Aorta (tissue), 5 donors: ENCODE measurements around the gene EPB41L2. TPM values are rescaled to one million over a fixed set of nuclear protein-coding genes. Genes with fewer than 3 reads are reported as not detected.
"Not testable (repeated sequence)": the region's sequence is repeated elsewhere in the genome, so short reads cannot be mapped to it uniquely, and the experiment has no call there.

Source experiments
- ATAC-seq: fragments of 200-7000 bp; cut with Tn5 transposase; one replicate; pipeline ENCODE4 v1.9.1; 2022; ENCODE audit warnings: moderate library complexity; ENCODE audit not compliant: low FRiP score
- DNase-seq, 2 donors: peaks; one replicate each; pipeline ENCODE4 v3.0.0-alpha.2; 2020
- H3K27ac ChIP-seq, 2 donors: one replicate each; pipeline ENCODE4 v1.5.1; 2013; ENCODE audit warnings: low read length in 2 of 2, mild to moderate bottlenecking in 2 of 2, moderate library complexity in 2 of 2, control low read depth in 1 of 2, inconsistent platforms in 1 of 2, low read depth in 1 of 2
- H3K27me3 ChIP-seq, 2 donors: one replicate each; pipeline ENCODE4 v1.6.1; 2013; ENCODE audit warnings: control low read depth in 1 of 2, low read length in 1 of 2, mild to moderate bottlenecking in 1 of 2, moderate library complexity in 1 of 2; ENCODE audit not compliant: insufficient read depth in 2 of 2, control insufficient read depth in 1 of 2
- H3K36me3 ChIP-seq, 2 donors: one replicate each; pipeline ENCODE4 v1.6.1; 2013; ENCODE audit warnings: control low read depth in 1 of 2, low read length in 1 of 2, mild to moderate bottlenecking in 1 of 2; ENCODE audit not compliant: insufficient read depth in 2 of 2, control insufficient read depth in 1 of 2
- H3K4me1 ChIP-seq, 2 donors: one replicate each; pipeline ENCODE4 v1.6.1; 2013; ENCODE audit warnings: low read length in 2 of 2, control low read depth in 1 of 2, mild to moderate bottlenecking in 1 of 2, moderate library complexity in 1 of 2; ENCODE audit not compliant: insufficient read depth in 2 of 2, control insufficient read depth in 1 of 2
- H3K4me3 ChIP-seq, 2 donors: one replicate each; pipeline ENCODE4 v1.5.1; 2013; ENCODE audit warnings: low read length in 2 of 2, control low read depth in 1 of 2, mild to moderate bottlenecking in 1 of 2
- H3K9me3 ChIP-seq: one replicate; pipeline ENCODE4 v1.6.1; 2013; ENCODE audit warnings: mild to moderate bottlenecking, low read length; ENCODE audit not compliant: control insufficient read depth
- WGBS, 2 donors: extraction: QIAGEN DNeasy Blood & Tissue Kit; methylation state at CpG; one replicate each; pipeline ENCODE4 v1.1.7; 2013; 5-methylcytosine and 5-hydroxymethylcytosine counted together
- intact Hi-C, 2 donors: fragments of 100-400 bp; cut with DNase I; formaldehyde crosslinking; loops; one replicate each; pipeline versions ENCODE4 v1.14.2 to v1.15.0; 2022
- polyA plus RNA-seq, 2 donors: library from polyadenylated mRNA; stranded (reverse); fragments of 200-250 nt; gene quantifications; one replicate each; pipeline ENCODE4 v1.2.3, GENCODE V29; 2013
- total RNA-seq, 2 donors: library from RNA; stranded (reverse); fragmentation: NEBNext Ultra II Directional; extraction: Animal tissue kit (Norgen Biotek cat#: 25700); gene quantifications; one replicate each; pipeline ENCODE4 v1.2.1, GENCODE V29; 2021
- donor health status: healthy with polysubstance abuse.
- donor health status: Bipolar disorder and iron deficiency.
- donor health status: DM: no; HTN: no; CAD: no.
- donor health status: DM: no; HTN: no; CAD: no.
- donor health status: DM: yes; HTN: yes; CAD: no.

The EPB41L2 gene
- total and polyA plus RNA-seq, 4 donors, result 36.1 to 340 (median 118) TPM

DNA sequence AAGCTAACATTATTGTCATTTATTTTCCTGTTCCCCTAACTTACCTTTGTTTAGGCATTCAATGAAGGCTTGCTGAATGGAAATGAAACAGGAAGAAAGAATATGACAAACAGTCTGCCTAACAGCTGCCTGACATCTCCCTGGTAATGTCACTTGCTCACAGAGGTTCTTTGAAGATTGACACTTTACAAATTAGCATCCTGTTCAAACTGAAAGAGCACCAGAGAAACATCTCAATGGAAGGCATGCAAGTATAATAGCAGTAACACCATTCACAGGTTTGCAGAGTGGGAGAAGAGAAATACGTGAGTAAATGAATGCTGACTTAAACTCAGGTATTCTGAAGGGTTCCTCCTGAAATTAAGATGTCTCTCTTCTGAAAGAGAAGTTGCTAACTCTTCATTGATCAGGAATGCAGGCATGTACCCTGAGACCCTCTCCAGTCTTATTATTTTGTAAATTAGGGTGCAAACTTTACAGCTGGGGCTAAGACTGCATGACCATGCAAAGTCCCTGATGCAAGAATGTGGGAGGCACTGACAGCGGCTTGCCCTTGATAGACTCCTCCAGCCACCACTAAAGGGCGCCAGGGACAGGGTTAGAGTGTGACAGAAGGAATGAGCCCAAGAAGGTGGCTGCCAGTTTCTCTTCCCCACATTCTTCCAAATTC is 237.1 kb downstream of the EPB41L2 start:
- Histone ChIP-seq H3K27ac (no peak overlapping the region), H3K36me3 (no peaks in the 10 kb centered on the region), H3K9me3 (no peaks in the 10 kb centered on the region), H3K27me3 (no peaks in the 10 kb centered on the region), H3K4me3 (no peak overlapping the region), H3K4me1 (no peaks in the 10 kb centered on the region)
- intact Hi-C loops, result no loop called here
- no peak for DNase-seq
- WGBS, 2 donors, result 64 to 66% methylated on average over 3 of the region's 3 CpGs
- no peak for ATAC-seq

DNA sequence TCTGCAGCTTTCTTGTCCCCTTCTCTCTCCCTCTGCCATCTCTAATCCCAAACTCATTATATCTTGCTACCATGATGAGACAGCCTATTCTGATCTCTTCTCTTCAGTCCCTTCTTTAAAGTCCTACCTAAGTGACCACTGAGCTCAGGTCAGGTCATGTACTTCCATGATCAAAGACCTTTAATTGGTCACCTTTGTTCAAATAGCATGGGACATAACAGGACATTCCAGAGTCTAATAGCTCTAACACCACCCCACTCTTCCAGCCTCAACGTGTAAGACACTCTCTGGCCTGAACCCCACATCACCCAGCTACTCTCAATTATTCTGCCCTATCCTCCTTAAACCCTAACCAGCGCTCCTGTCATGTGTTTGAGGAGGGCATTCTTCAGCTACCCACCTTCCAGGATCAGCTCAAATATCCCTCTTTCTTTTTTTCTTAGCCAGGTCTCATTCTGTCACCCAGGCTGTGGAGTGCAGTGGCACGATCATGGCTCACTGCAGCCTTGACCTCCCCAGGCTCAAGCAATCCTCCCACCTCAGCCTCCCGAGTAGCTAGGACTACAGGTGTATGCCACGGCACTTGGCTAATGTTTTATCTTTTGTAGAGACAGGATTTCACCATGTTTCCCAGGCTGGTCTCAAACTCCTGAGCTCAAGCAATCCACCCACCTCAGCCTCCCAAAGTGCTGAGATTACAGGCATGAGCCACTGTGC is 237.9 kb downstream of the EPB41L2 start:
- intact Hi-C loops, result no loop called here
- H3K27me3 ChIP-seq, result no peaks in the 10 kb centered on the region
- 83 to 84% methylated on average over 5 of the region's 5 CpGs for WGBS, 2 donors
- DNase-seq, result no peak
- no peaks in the 10 kb centered on the region for H3K4me1 ChIP-seq
- no peak for ATAC-seq
- no peak overlapping the region for H3K27ac ChIP-seq
- no peak overlapping the region for H3K4me3 ChIP-seq
- H3K36me3 ChIP-seq, result no peaks in the 10 kb centered on the region
- no peaks in the 10 kb centered on the region for H3K9me3 ChIP-seq

DNA sequence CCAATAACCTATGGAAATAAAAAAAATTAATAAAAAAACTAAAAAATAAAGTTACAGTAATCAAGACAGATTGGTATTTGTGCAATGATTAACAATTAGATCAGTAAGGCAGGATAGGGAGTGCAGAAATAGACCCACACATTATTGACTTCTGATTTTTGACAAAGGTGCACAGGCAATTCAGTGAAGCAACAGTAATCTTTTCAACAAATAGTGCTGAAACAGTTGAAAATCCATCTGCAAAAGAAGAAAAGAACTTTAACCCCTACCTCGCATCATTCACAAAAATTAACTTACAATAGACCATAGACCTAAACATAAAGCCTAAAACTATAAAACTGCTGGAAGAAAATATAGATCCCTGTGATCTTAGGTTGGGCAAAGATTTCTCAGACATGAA is 240.3 kb downstream of the EPB41L2 start:
- Histone ChIP-seq H3K27ac (no peak overlapping the region), H3K4me3 (no peak overlapping the region), H3K9me3 (no peaks in the 10 kb centered on the region), H3K4me1 (no peaks in the 10 kb centered on the region), H3K36me3 (no peaks in the 10 kb centered on the region), H3K27me3 (no peaks in the 10 kb centered on the region)
- ATAC-seq (no peak), DNase-seq (no peak)
- WGBS, 2 donors, result 88 to 97% methylated on average over 1 of the region's 1 CpG
- intact Hi-C loops, result no loop called here

DNA sequence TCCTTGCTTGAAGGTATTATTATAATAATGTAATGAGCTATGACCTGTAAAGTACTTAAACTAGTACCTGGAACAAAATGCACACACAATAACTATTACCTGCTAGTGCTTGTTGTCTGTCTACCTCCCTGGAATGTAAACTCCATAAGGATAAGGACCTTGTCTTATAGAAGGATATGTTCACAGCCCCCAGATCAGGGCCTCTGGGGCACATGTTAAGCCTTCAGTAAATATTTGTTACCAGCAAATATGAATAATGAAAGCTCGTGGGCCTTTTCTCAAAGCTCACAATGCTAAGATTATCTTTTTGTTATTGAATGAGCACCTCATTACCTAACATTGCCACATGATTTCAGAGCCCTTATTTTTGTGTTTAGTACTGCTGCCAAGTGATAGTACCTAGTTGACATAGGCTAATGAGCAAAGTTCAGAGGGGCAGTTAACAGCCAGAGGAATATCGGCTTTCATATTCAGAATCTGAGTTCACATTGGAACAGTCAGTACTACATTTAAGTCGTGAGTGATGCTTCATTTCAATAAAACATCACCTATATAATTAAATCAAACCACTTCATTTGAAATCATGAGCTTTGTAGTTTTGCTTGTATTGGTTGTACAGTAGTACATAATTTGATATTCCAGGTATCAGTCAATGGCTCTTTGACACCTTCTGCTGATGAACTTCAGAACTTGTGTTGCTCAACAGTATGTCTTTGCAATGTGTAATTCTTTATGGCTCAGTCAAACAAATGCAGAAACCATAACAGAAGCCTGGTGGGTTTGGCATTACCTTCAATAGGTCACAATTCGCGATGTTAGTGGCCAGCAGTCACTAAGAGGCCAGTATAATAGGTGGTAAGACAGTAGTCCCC is 247.6 kb downstream of the EPB41L2 start:
- Histone ChIP-seq H3K4me3 (no peak overlapping the region), H3K36me3 (no peaks in the 10 kb centered on the region), H3K27ac (no peak overlapping the region), H3K4me1 (no peaks in the 10 kb centered on the region), H3K27me3 (no peaks in the 10 kb centered on the region), H3K9me3 (no peaks in the 10 kb centered on the region)
- no peak for DNase-seq
- intact Hi-C loops, result no loop called here
- no peak for ATAC-seq
- WGBS, 2 donors, result 74 to 90% methylated on average over 5 of the region's 5 CpGs

DNA sequence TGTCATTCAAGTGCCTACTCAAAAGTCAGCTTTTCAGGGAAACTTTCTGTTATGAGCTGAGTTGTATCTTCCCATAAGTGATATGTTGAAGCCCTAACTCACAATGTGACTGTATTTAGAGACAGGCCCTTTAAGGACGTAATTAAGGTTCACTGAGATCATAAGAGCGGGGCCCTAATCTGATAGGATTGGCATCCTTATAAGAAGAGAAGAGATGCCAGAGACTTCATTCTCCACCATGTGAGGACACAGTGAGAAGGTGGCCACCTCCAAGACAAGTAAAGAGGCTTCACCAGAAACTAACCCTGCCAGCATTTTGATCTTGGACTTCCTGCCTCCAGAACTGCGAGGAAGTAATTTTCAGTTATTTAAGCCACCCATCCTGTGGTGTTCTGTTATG is 248.5 kb downstream of the EPB41L2 start:
- no peak for DNase-seq
- H3K4me3 ChIP-seq, result no peak overlapping the region
- H3K9me3 ChIP-seq, result no peaks in the 10 kb centered on the region
- 94% methylated on average over 3 of the region's 3 CpGs for WGBS, 2 donors
- H3K36me3 ChIP-seq, result no peaks in the 10 kb centered on the region
- H3K27me3 ChIP-seq, result no peaks in the 10 kb centered on the region
- H3K27ac ChIP-seq, result no peak overlapping the region
- intact Hi-C loops, result no loop called here
- no peaks in the 10 kb centered on the region for H3K4me1 ChIP-seq
- no peak for ATAC-seq

DNA sequence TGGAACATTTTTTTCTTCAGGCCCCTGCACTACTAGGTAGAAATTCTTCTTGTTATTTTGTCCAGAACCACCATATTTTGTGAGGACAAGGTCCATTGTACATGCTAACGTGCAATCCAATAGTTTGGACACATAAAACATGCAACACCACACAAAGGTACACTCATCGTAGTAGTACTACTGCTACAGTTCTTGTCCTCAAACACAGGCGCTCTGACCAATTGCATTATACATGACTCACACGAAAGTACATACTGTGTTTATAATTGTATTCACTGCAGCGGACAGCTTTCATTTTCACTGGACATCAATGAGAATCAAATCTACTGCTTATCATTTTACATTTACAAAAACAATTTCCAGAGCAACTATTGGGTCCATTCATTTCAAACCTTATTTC is 251.1 kb downstream of the EPB41L2 start:
- intact Hi-C loops, result no loop called here
- no peaks in the 10 kb centered on the region for H3K9me3 ChIP-seq
- no peak for ATAC-seq
- no peak for DNase-seq
- H3K4me1 ChIP-seq, result no peaks in the 10 kb centered on the region
- H3K4me3 ChIP-seq, result no peak overlapping the region
- no peak overlapping the region for H3K27ac ChIP-seq
- H3K36me3 ChIP-seq, result no peaks in the 10 kb centered on the region
- no peaks in the 10 kb centered on the region for H3K27me3 ChIP-seq
- WGBS, 2 donors, result 89 to 91% methylated on average over 5 of the region's 5 CpGs

DNA sequence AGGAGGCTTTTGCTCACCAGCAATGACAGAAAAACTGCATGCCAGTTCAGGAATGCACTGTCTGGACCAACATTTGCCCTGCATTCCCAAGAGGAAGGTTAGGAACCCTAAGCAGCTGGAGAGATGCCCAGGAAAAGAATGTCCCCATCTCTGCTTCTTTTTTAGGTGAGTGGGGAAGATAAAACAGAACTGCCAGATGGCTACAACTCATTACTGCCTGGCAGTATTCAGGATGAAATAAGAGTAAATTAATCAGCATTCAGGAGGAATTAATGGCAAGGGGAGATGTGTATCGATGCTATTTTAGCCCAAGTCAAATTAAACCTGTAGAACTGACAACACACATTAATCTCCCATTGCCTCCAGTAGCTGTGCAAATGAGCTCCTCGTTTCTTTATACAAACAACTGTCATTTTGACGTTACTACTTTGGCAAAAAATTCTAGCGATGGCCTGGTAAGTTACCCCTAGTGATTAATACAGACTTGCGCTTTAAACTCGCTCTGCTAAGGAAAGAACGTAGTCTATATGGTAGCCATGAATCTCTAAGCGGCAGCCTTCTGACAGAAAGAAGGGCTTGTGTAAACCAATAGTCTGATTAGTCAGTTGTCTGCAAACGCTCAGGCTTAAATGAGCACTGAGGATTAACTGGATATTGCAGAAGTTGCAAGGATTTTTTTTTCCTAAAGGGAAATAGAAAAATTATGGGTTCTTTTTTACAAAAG is 252.6 kb downstream of the EPB41L2 start:
- ATAC-seq (no peak), DNase-seq (no peak)
- intact Hi-C loops, result no loop called here
- WGBS, 2 donors, result 18 to 19% methylated on average over 9 of the region's 9 CpGs
- Histone ChIP-seq H3K27ac (no peak overlapping the region), H3K36me3 (no peaks in the 10 kb centered on the region), H3K27me3 (no peaks in the 10 kb centered on the region), H3K4me1 (no peaks in the 10 kb centered on the region), H3K4me3 (no peak overlapping the region), H3K9me3 (no peaks in the 10 kb centered on the region)

DNA sequence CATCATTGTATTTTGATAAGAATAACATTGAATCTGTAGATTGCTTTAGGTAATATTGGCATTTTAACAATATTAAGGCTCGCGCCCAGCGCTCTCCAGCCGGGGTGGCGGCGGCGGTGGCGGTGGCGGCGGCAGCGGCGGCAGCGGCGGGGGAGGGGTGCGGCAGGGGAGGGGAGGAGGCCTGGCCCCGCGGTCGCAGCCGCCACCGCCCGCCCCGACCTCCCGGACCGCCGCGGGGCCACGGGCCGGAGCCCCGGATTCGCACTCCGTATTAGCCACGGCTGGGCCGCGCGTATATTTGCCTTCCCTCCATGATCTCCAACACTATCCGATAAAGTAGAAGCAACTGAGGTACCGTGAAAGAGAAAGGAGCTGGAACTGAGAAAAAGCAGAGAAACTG is 261.7 kb downstream of the EPB41L2 start:
- H3K27me3 ChIP-seq, H3K4me3 ChIP-seq, H3K36me3 ChIP-seq, ATAC-seq, H3K4me1 ChIP-seq, intact Hi-C loops, H3K27ac ChIP-seq, DNase-seq, H3K9me3 ChIP-seq: not testable (repeated sequence)
- WGBS, 2 donors, result 97 to 98% methylated on average over 17 to 37 of the region's 37 CpGs
